HG03097 (cell line): ENCODE data around the gene MPHOSPH9.

Experiments used
- ATAC-seq: cut with Tn5 transposase; IDR thresholded peaks from one replicate; pipeline ENCODE4 v1.9.1; 2021; ENCODE audit not compliant: unreplicated experiment, low FRiP score

MPHOSPH9 gene

GRCh38 chr12:123104809-123105208, 128.1 kb downstream of the MPHOSPH9 start:
- ATAC-seq, result no peak
